ENCODE data around the gene ARHGAP10. TPM values are rescaled to one million over a fixed set of nuclear protein-coding genes. Genes with fewer than 3 reads are reported as not detected.

ARHGAP10 gene
- total RNA-seq, 2 experiments from 2014 or later: 0.11 TPM; not detected in 1

DNA sequence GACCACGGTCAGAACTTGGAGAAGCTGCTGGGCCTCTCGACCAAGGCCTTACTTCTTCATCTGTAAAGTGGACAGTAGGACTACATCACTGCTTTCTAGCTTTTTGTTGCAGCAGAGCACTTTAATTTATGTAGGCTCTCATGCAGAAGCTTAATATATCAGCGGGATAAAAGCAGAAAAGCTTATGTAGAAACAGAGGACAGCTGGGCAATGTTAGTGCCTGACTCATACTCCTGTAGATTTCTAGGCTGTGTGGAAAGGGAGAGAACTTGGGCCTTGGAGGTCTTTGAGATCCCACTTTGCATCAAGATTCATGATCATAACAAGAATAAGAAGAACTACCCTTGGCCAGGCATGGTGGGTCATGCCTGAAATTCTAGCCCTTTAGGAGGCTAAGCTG is 91.2 kb downstream of the ARHGAP10 start:
- Histone ChIP-seq H3K4me3 (ENCODE audit: low read depth, low read length, poor library complexity, severe bottlenecking) (no peak overlapping the region), H4K20me1 (ENCODE audit: insufficient read depth, low read length) (no peaks in the 10 kb centered on the region), H3K9me3 (ENCODE audit: low read length) (no peaks in the 10 kb centered on the region), H3K36me3 (ENCODE audit: insufficient read depth, low read length) (no peaks in the 10 kb centered on the region), H3K4me1 (ENCODE audit: insufficient read depth, low read length, poor library complexity, severe bottlenecking) (no peaks in the 10 kb centered on the region), H2AFZ (ENCODE audit: low read length) (no peak overlapping the region), H3K9me2 (ENCODE audit: insufficient read depth, low read length) (no peaks in the 10 kb centered on the region), H3K27ac (ENCODE audit: low read depth, low read length, poor library complexity, severe bottlenecking) (no peak overlapping the region), H3K79me2 (ENCODE audit: insufficient read depth, low read depth, low read length) (no peaks in the 10 kb centered on the region), H3K4me2 (ENCODE audit: low read length) (no peak overlapping the region)
- POLR2A ChIA-PET: no interaction called here
- BruUV-seq (replicated peaks): no TSS peak
- TF ChIP-seq, protein P1, sequence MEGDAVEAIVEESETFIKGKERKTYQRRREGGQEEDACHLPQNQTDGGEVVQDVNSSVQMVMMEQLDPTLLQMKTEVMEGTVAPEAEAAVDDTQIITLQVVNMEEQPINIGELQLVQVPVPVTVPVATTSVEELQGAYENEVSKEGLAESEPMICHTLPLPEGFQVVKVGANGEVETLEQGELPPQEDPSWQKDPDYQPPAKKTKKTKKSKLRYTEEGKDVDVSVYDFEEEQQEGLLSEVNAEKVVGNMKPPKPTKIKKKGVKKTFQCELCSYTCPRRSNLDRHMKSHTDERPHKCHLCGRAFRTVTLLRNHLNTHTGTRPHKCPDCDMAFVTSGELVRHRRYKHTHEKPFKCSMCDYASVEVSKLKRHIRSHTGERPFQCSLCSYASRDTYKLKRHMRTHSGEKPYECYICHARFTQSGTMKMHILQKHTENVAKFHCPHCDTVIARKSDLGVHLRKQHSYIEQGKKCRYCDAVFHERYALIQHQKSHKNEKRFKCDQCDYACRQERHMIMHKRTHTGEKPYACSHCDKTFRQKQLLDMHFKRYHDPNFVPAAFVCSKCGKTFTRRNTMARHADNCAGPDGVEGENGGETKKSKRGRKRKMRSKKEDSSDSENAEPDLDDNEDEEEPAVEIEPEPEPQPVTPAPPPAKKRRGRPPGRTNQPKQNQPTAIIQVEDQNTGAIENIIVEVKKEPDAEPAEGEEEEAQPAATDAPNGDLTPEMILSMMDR (conservative IDR thresholded peaks at IDR 0.05; ENCODE audit: low read length): no peak
- TF ChIP-seq EZH2phosphoT487 (IDR thresholded peaks at IDR 0.05; ENCODE audit: borderline replicate concordance, low read depth, low read length): no peak
- intact Hi-C loops (cut with micrococcal nuclease; ENCODE audit: unreplicated experiment): no loop called here
- no peak for DNase-seq (ENCODE audit: low spot score)
- CTCF ChIA-PET (ENCODE audit: unreplicated experiment): interaction anchor here (1.0 kb wide), 1 partner anchor 9 kb away, joined by 3 read pairs; no protein-coding TSS in a partner anchor

DNA sequence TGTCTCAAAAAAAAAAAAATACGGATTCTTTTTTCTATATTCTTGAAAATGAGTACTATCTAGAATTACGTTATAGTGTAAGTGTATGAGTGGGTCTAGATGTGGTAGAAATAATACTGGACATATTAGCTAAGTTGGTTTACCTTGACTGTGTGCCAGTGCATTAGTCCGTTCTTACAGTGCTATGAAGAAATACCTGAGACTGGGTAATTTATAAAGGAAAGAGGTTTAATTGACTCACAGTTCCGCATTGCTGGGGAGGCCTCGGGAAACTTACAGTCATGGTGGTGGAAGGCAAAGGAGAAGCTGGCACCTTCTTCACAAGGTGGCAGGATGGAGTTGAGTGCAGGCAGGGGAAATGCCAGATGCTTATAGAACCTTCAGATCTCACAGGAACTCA is 92.4 kb downstream of the ARHGAP10 start:
- CTCF ChIA-PET (ENCODE audit: unreplicated experiment): no interaction called here
- H2AFZ ChIP-seq (ENCODE audit: low read length): no peak overlapping the region
- H3K9me3 ChIP-seq (ENCODE audit: low read length): no peaks in the 10 kb centered on the region
- no peaks in the 10 kb centered on the region for H3K36me3 ChIP-seq (ENCODE audit: insufficient read depth, low read length)
- TF ChIP-seq, protein P1 (conservative IDR thresholded peaks at IDR 0.05; ENCODE audit: low read length): no peak
- TF ChIP-seq EZH2phosphoT487 (IDR thresholded peaks at IDR 0.05; ENCODE audit: borderline replicate concordance, low read depth, low read length): no peak
- H3K27ac ChIP-seq (ENCODE audit: low read depth, low read length, poor library complexity, severe bottlenecking): no peak overlapping the region
- no peaks in the 10 kb centered on the region for H3K9me2 ChIP-seq (ENCODE audit: insufficient read depth, low read length)
- no peaks in the 10 kb centered on the region for H3K79me2 ChIP-seq (ENCODE audit: insufficient read depth, low read depth, low read length)
- intact Hi-C loops (cut with micrococcal nuclease; ENCODE audit: unreplicated experiment): no loop called here
- BruUV-seq (replicated peaks): no TSS peak
- H3K4me2 ChIP-seq (ENCODE audit: low read length): no peak overlapping the region
- no peaks in the 10 kb centered on the region for H4K20me1 ChIP-seq (ENCODE audit: insufficient read depth, low read length)
- POLR2A ChIA-PET: no interaction called here
- H3K4me3 ChIP-seq (ENCODE audit: low read depth, low read length, poor library complexity, severe bottlenecking): no peak overlapping the region
- H3K4me1 ChIP-seq (ENCODE audit: insufficient read depth, low read length, poor library complexity, severe bottlenecking): no peaks in the 10 kb centered on the region
- no peak for DNase-seq (ENCODE audit: low spot score)

DNA sequence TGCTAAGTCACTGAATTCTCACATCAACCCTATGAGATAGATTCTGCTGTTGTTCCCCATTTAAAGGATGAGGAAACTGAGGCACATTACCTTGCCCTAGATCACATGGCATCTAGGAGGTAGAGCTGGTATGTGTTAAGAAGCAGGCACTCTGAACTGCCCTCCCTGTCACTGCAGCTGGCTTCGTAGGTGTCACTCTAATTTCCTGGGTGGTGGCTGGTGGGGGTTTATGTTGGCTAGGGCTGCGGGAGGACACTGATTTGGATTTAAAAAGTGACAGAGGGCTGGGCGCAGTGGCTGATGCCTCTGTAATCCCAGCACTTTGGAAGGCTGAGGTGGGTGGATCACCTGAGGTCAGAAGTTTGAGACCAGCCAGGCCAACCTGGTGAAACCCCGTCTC is 93.0 kb downstream of the ARHGAP10 start:
- Histone ChIP-seq H3K4me3 (ENCODE audit: low read depth, low read length, poor library complexity, severe bottlenecking) (no peak overlapping the region), H3K27ac (ENCODE audit: low read depth, low read length, poor library complexity, severe bottlenecking) (no peak overlapping the region), H3K36me3 (ENCODE audit: insufficient read depth, low read length) (no peaks in the 10 kb centered on the region), H2AFZ (ENCODE audit: low read length) (no peak overlapping the region), H3K9me3 (ENCODE audit: low read length) (no peaks in the 10 kb centered on the region), H3K79me2 (ENCODE audit: insufficient read depth, low read depth, low read length) (no peaks in the 10 kb centered on the region), H3K4me2 (ENCODE audit: low read length) (no peak overlapping the region), H4K20me1 (ENCODE audit: insufficient read depth, low read length) (no peaks in the 10 kb centered on the region), H3K4me1 (ENCODE audit: insufficient read depth, low read length, poor library complexity, severe bottlenecking) (no peaks in the 10 kb centered on the region), H3K9me2 (ENCODE audit: insufficient read depth, low read length) (no peaks in the 10 kb centered on the region)
- no TSS peak for BruUV-seq (replicated peaks)
- intact Hi-C loops (cut with micrococcal nuclease; ENCODE audit: unreplicated experiment): loop anchor here (5.0 kb wide), 1 partner anchor 42 kb away; no protein-coding TSS in a partner anchor
- ChIA-PET POLR2A (no interaction called here), CTCF (ENCODE audit: unreplicated experiment) (no interaction called here)
- TF ChIP-seq EZH2phosphoT487 (IDR thresholded peaks at IDR 0.05; ENCODE audit: borderline replicate concordance, low read depth, low read length): no peak
- DNase-seq (ENCODE audit: low spot score): no peak
